ENCODE data around the gene GNAT1. TPM values are rescaled to one million over a fixed set of nuclear protein-coding genes. Genes with fewer than 3 reads are reported as not detected.

Gene GNAT1
- total RNA-seq, 1 experiment from 2014 or later, result 0.22 TPM

GRCh38 chr3:50245831-50246516 is 54.6 kb downstream of the GNAT1 start:
- Histone ChIP-seq H3K4me3 (ENCODE audit: low read length) (peak overlapping the region; percentile 37; the same call in 1 of the 2 replicates), H4K20me1 (ENCODE audit: low read length) (peaks cover 11% of the 10 kb centered on the region), H3K4me1 (ENCODE audit: insufficient read depth, low read length) (peaks cover 49% of the 10 kb centered on the region), H3K79me2 (ENCODE audit: low read length) (peaks cover 92% of the 10 kb centered on the region), H3K27me3 (ENCODE audit: low read length) (no peaks in the 10 kb centered on the region), H2AFZ (ENCODE audit: low read length) (0 out of 2 replicates have a peak overlapping the region, but pooled peaks have one; percentile 8), H3K27ac (ENCODE audit: low read length) (peak overlapping the region; percentile 78), H3F3A (ENCODE audit: low read length, unreplicated experiment) (peaks cover 5% of the 10 kb centered on the region), H3K9me2 (replicated peaks; ENCODE audit: low read length) (no peaks in the 10 kb centered on the region), H3K36me3 (ENCODE audit: low read depth, low read length) (peaks cover 3% of the 10 kb centered on the region; the same call in 1 of the 2 replicates), H3K9me3 (ENCODE audit: low read length) (no peaks in the 10 kb centered on the region), H3K4me2 (ENCODE audit: low read length) (peak overlapping the region; percentile 69), H3K9ac (ENCODE audit: low read length) (peak overlapping the region; percentile 50)
- ATAC-seq (peak; percentile 74), DNase-seq (peak; percentile 89)
- intact Hi-C loops (cut with micrococcal nuclease), result loop anchor here (1.0 kb wide), 1 partner anchor 19 kb away; no protein-coding TSS in a partner anchor
- TF ChIP-seq EZH2phosphoT487 (IDR thresholded peaks at IDR 0.05; ENCODE audit: borderline replicate concordance, low read length) (no peak), CTCF (conservative IDR thresholded peaks at IDR 0.05; ENCODE audit: low read depth, low read length) (peak; percentile 99)
- CTCF ChIA-PET, result interaction anchor here (0.6 to 1.5 kb wide), 8 partner anchors 11 to 91 kb away, joined by 3 to 19 read pairs (median 8); partner anchors contain the start of genes GNAI2, HYAL3 and NAA80
- TSS peak; percentile 82 for BruUV-seq (replicated peaks)
- POLR2A ChIA-PET (ENCODE audit: unreplicated experiment), result interaction anchor here (1.3 kb wide), 1 partner anchor 10 kb away, joined by 9 read pairs; the partner anchor contains the start of gene GNAI2

GRCh38 chr3:50246517-50246954 is 55.1 kb downstream of the GNAT1 start:
- BruUV-seq (replicated peaks), result no TSS peak
- peaks cover 3% of the 10 kb centered on the region; the same call in 1 of the 2 replicates for H3K36me3 ChIP-seq (ENCODE audit: low read depth, low read length)
- TF ChIP-seq EZH2 (IDR thresholded peaks at IDR 0.05; ENCODE audit: low read length, unreplicated experiment), result no peak
- no peak; the same call in none of the 2 replicates for TF ChIP-seq CTCF (conservative IDR thresholded peaks at IDR 0.05; ENCODE audit: low read depth, low read length)
- no peak for TF ChIP-seq EZH2phosphoT487 (IDR thresholded peaks at IDR 0.05; ENCODE audit: borderline replicate concordance, low read length)
- no peaks in the 10 kb centered on the region for H3K27me3 ChIP-seq (ENCODE audit: low read length)
- peaks cover 51% of the 10 kb centered on the region for H3K4me1 ChIP-seq (ENCODE audit: insufficient read depth, low read length)
- peaks cover 5% of the 10 kb centered on the region for H3F3A ChIP-seq (ENCODE audit: low read length, unreplicated experiment)
- H3K9ac ChIP-seq (ENCODE audit: low read length), result peak overlapping the region; percentile 50
- CTCF ChIA-PET, result interaction anchor here (0.6 to 1.5 kb wide), 11 partner anchors 11 to 126 kb away, joined by 3 to 19 read pairs (median 6); partner anchors contain the start of genes GNAI2, HYAL3, NAA80 and SEMA3B
- H3K9me2 ChIP-seq (replicated peaks; ENCODE audit: low read length), result no peaks in the 10 kb centered on the region
- POLR2A ChIA-PET (ENCODE audit: unreplicated experiment), result interaction anchor here (1.3 kb wide), 1 partner anchor 11 kb away, joined by 9 read pairs; the partner anchor contains the start of gene GNAI2
- ATAC-seq, result peak; percentile 59
- peak overlapping the region; percentile 69 for H3K4me2 ChIP-seq (ENCODE audit: low read length)
- H3K4me3 ChIP-seq (ENCODE audit: low read length), result peak overlapping the region; percentile 37; the same call in 1 of the 2 replicates
- H3K9me3 ChIP-seq (ENCODE audit: low read length), result no peaks in the 10 kb centered on the region
- 0 out of 2 replicates have a peak overlapping the region, but pooled peaks have one; percentile 8 for H2AFZ ChIP-seq (ENCODE audit: low read length)
- peaks cover 6% of the 10 kb centered on the region for H4K20me1 ChIP-seq (ENCODE audit: low read length)
- H3K79me2 ChIP-seq (ENCODE audit: low read length), result peaks cover 89% of the 10 kb centered on the region
- intact Hi-C loops (cut with micrococcal nuclease), result loop anchor here (1.0 kb wide), 1 partner anchor 19 kb away; no protein-coding TSS in a partner anchor
- DNase-seq, result peak; percentile 84
- H3K27ac ChIP-seq (ENCODE audit: low read length), result peak overlapping the region; percentile 78

Small RNA genes within 50 kb of the gene (microRNA-seq; reads per million reads assigned to microRNA genes)
- gene MIR566 (ENCODE audit: unreplicated experiment) (not detected), gene MIR5787 (ENCODE audit: unreplicated experiment) (not detected)

Other genes starting within 250 kb of the GNAT1 start
- 105 and 128 TPM in 2 replicates for gene RBM5, start 102.7 kb upstream of the GNAT1 start, total RNA-seq (2014; rRNA removed)
- gene SEMA3F, start 36.3 kb upstream of the GNAT1 start, total RNA-seq (2014; rRNA removed), result 47.3 and 50.5 TPM in 2 replicates
- 0.17 and 3.3 TPM in 2 replicates for gene SLC38A3, start 13.7 kb downstream of the GNAT1 start, total RNA-seq (2014; rRNA removed)
- 221 and 254 TPM in 2 replicates for gene GNAI2, start 44.6 kb downstream of the GNAT1 start, total RNA-seq (2014; rRNA removed)
- 40.1 and 63.9 TPM in 2 replicates for gene SEMA3B, start 77.5 kb downstream of the GNAT1 start, total RNA-seq (2014; rRNA removed)
- gene LSMEM2, start 87.5 kb downstream of the GNAT1 start, total RNA-seq (2014; rRNA removed), result not detected in 2 replicates
- 223 and 300 TPM in 2 replicates for gene IFRD2, start 100.8 kb downstream of the GNAT1 start, total RNA-seq (2014; rRNA removed)
- 13.2 and 20.8 TPM in 2 replicates for gene HYAL3, start 107.8 kb downstream of the GNAT1 start, total RNA-seq (2014; rRNA removed)
- gene NAA80, start 107.8 kb downstream of the GNAT1 start, total RNA-seq (2014; rRNA removed), result 8.7 and 16.6 TPM in 2 replicates
- 0.23 and 1.3 TPM in 2 replicates for gene HYAL1, start 112.0 kb downstream of the GNAT1 start, total RNA-seq (2014; rRNA removed)
- gene HYAL2, start 131.1 kb downstream of the GNAT1 start, total RNA-seq (2014; rRNA removed), result 97.8 and 111 TPM in 2 replicates
- 143 and 156 TPM in 2 replicates for gene TUSC2, start 136.6 kb downstream of the GNAT1 start, total RNA-seq (2014; rRNA removed)
- 20.0 and 21.4 TPM in 2 replicates for gene RASSF1, start 149.2 kb downstream of the GNAT1 start, total RNA-seq (2014; rRNA removed)
- 1.6 and 3.9 TPM in 2 replicates for gene ZMYND10, start 154.1 kb downstream of the GNAT1 start, total RNA-seq (2014; rRNA removed)
- gene NPRL2, start 159.2 kb downstream of the GNAT1 start, total RNA-seq (2014; rRNA removed), result 40.9 and 56.9 TPM in 2 replicates
- 37.1 and 44.3 TPM in 2 replicates for gene CYB561D2, start 159.3 kb downstream of the GNAT1 start, total RNA-seq (2014; rRNA removed)
- 54.9 and 56.6 TPM in 2 replicates for gene TMEM115, start 167.9 kb downstream of the GNAT1 start, total RNA-seq (2014; rRNA removed)